GM19099 (cell line): ENCODE measurements around the gene MTFP1.

Experiments
- POLR2A ChIP-seq: IDR thresholded peaks from 3 replicates; pipeline ENCODE4 v1.6.1; 2011; ENCODE audit warnings: low read depth; ENCODE audit not compliant: insufficient read length; ENCODE audit errors: extremely low read depth

The MTFP1 gene

GRCh38 chr22:30416403-30416802, 9.2 kb upstream of the MTFP1 start:
- TF ChIP-seq POLR2A: no peak

GRCh38 chr22:30416837-30417236, 8.7 kb upstream of the MTFP1 start:
- no peak for TF ChIP-seq POLR2A

GRCh38 chr22:30420347-30421125, 5.0 kb upstream of the MTFP1 start:
- no peak for TF ChIP-seq POLR2A

GRCh38 chr22:30421695-30422480, 3.7 kb upstream of the MTFP1 start:
- no peak for TF ChIP-seq POLR2A

- TF ChIP-seq POLR2A: peak; percentile 21
Observed at GRCh38 chr22:30422481-30423300, 2.9 kb upstream of the MTFP1 start.

- TF ChIP-seq POLR2A: peak; percentile 93
Observed at GRCh38 chr22:30423301-30423958, 2.1 kb upstream of the MTFP1 start.

- peak; percentile 74 for TF ChIP-seq POLR2A
Observed at GRCh38 chr22:30423959-30424533, 1.5 kb upstream of the MTFP1 start.

- TF ChIP-seq POLR2A: no peak
Observed at GRCh38 chr22:30424534-30425326, 838 bp upstream of the MTFP1 start.

GRCh38 chr22:30425327-30425615, 297 bp upstream of the MTFP1 start:
- no peak for TF ChIP-seq POLR2A

- TF ChIP-seq POLR2A: no peak
Observed at GRCh38 chr22:30426388-30427353, 1.1 kb downstream of the MTFP1 start.

- TF ChIP-seq POLR2A: no peak
Observed at GRCh38 chr22:30427871-30428270, 2.3 kb downstream of the MTFP1 start.

- TF ChIP-seq POLR2A: no peak
Observed at GRCh38 chr22:30429887-30430286, 4.3 kb downstream of the MTFP1 start.

GRCh38 chr22:30430933-30431332, 5.4 kb downstream of the MTFP1 start:
- no peak for TF ChIP-seq POLR2A
